ENCODE data around the gene PLA2R1.
"Not testable (repeated sequence)": the region's sequence is repeated elsewhere in the genome, so short reads cannot be mapped to it uniquely, and the experiment has no call there.

The PLA2R1 gene

GRCh38 chr2:160063271-160063670 is 856 bp upstream of the PLA2R1 start:
- DNase-seq, result no peak

- DNase-seq, result no peak
Measured at GRCh38 chr2:160061944-160062291, 497 bp downstream of the PLA2R1 start.

GRCh38 chr2:160061533-160061932 is 882 bp downstream of the PLA2R1 start:
- DNase-seq, result no peak

GRCh38 chr2:160060297-160060696 is 2.1 kb downstream of the PLA2R1 start:
- DNase-seq, result no peak

GRCh38 chr2:160057356-160057755 is 5.1 kb downstream of the PLA2R1 start:
- DNase-seq, result no peak

- DNase-seq, result no peak
Measured at GRCh38 chr2:160055726-160056108, 6.7 kb downstream of the PLA2R1 start.

GRCh38 chr2:160054984-160055725 is 7.3 kb downstream of the PLA2R1 start:
- DNase-seq, result no peak

GRCh38 chr2:160053946-160054345 is 8.5 kb downstream of the PLA2R1 start:
- no peak for DNase-seq

GRCh38 chr2:160052531-160052930 is 9.9 kb downstream of the PLA2R1 start:
- no peak for DNase-seq

- DNase-seq, result no peak
Measured at GRCh38 chr2:160051371-160051800, 11.0 kb downstream of the PLA2R1 start.

- DNase-seq, result no peak
Measured at GRCh38 chr2:160050147-160050546, 12.3 kb downstream of the PLA2R1 start.

GRCh38 chr2:160045703-160046210 is 16.7 kb downstream of the PLA2R1 start:
- no peak for DNase-seq

- no peak for DNase-seq
Measured at GRCh38 chr2:160044728-160045127, 17.7 kb downstream of the PLA2R1 start.

GRCh38 chr2:160043265-160043664 is 19.1 kb downstream of the PLA2R1 start:
- no peak for DNase-seq

- no peak for DNase-seq
Measured at GRCh38 chr2:160042054-160042453, 20.4 kb downstream of the PLA2R1 start.

- DNase-seq, result no peak
Measured at GRCh38 chr2:160041091-160041490, 21.3 kb downstream of the PLA2R1 start.

- no peak for DNase-seq
Measured at GRCh38 chr2:160039166-160039903, 23.1 kb downstream of the PLA2R1 start.

- DNase-seq, result not testable (repeated sequence)
Measured at GRCh38 chr2:160038662-160039061, 23.8 kb downstream of the PLA2R1 start.

GRCh38 chr2:160036736-160037135 is 25.7 kb downstream of the PLA2R1 start:
- no peak for DNase-seq

GRCh38 chr2:160035125-160035524 is 27.3 kb downstream of the PLA2R1 start:
- no peak for DNase-seq

- no peak for DNase-seq
Measured at GRCh38 chr2:160034396-160034795, 28.0 kb downstream of the PLA2R1 start.

GRCh38 chr2:160033732-160034392 is 28.6 kb downstream of the PLA2R1 start:
- no peak for DNase-seq

- DNase-seq, result no peak
Measured at GRCh38 chr2:160029270-160029628, 33.2 kb downstream of the PLA2R1 start.
